CD4-positive, alpha-beta T cell treated with Interleukin-15 for 4 hours (primary cell): ENCODE data around the gene SEC24D.

Experiments used
- DNase-seq: peaks from one replicate; pipeline ENCODE4 v3.0.0-alpha.2; 2020; ENCODE audit warnings: low spot score

Gene SEC24D

GRCh38 chr4:118752551-118752950 is 83.4 kb downstream of the SEC24D start:
- no peak for DNase-seq

GRCh38 chr4:118751629-118752323 is 84.2 kb downstream of the SEC24D start:
- DNase-seq = no peak

GRCh38 chr4:118749347-118749988 is 86.5 kb downstream of the SEC24D start:
- no peak for DNase-seq

- no peak for DNase-seq
Measured at GRCh38 chr4:118746251-118746919, 89.5 kb downstream of the SEC24D start.

GRCh38 chr4:118745357-118745756 is 90.6 kb downstream of the SEC24D start:
- no peak for DNase-seq

GRCh38 chr4:118743867-118744266 is 92.1 kb downstream of the SEC24D start:
- no peak for DNase-seq

- no peak for DNase-seq
Measured at GRCh38 chr4:118742050-118742449, 93.9 kb downstream of the SEC24D start.

- no peak for DNase-seq
Measured at GRCh38 chr4:118741301-118741855, 94.5 kb downstream of the SEC24D start.

- DNase-seq = peak; percentile 6
Measured at GRCh38 chr4:118740869-118741268, 95.1 kb downstream of the SEC24D start.

GRCh38 chr4:118739022-118739713 is 96.8 kb downstream of the SEC24D start:
- no peak for DNase-seq

- no peak for DNase-seq
Measured at GRCh38 chr4:118738090-118738489, 97.8 kb downstream of the SEC24D start.

- DNase-seq = no peak
Measured at GRCh38 chr4:118736900-118737299, 99.0 kb downstream of the SEC24D start.

- no peak for DNase-seq
Measured at GRCh38 chr4:118734491-118735205, 101.3 kb downstream of the SEC24D start.

GRCh38 chr4:118732591-118733330 is 103.2 kb downstream of the SEC24D start:
- DNase-seq = no peak

GRCh38 chr4:118730683-118731082 is 105.2 kb downstream of the SEC24D start:
- DNase-seq = no peak

- DNase-seq = peak; percentile 4
Measured at GRCh38 chr4:118729287-118730286, 106.3 kb downstream of the SEC24D start.

GRCh38 chr4:118727360-118727759 is 108.6 kb downstream of the SEC24D start:
- no peak for DNase-seq

- DNase-seq = no peak
Measured at GRCh38 chr4:118723369-118723768, 112.6 kb downstream of the SEC24D start.

- no peak for DNase-seq
Measured at GRCh38 chr4:118721752-118722151, 114.2 kb downstream of the SEC24D start.
